Effector memory CD4-positive, alpha-beta T cell (primary cell): ENCODE measurements around the gene OVOL3.

ENCODE experiments used
- DNase-seq, 3 donors: peaks; one replicate each; pipeline ENCODE4 v3.0.0-alpha.2; 2020
- H3K27ac ChIP-seq: 2 replicates; pipeline ENCODE4 v1.7.0; 2013; ENCODE audit warnings: mild to moderate bottlenecking, low read length, moderate library complexity; ENCODE audit not compliant: insufficient read depth, poor library complexity, severe bottlenecking
- H3K27me3 ChIP-seq: replicated peaks from 2 replicates; pipeline ENCODE4 v1.7.0; 2013; ENCODE audit warnings: mild to moderate bottlenecking, low read length; ENCODE audit not compliant: insufficient read depth, control insufficient read depth, poor library complexity, severe bottlenecking
- H3K36me3 ChIP-seq: 2 replicates; pipeline ENCODE4 v1.7.0; 2013; ENCODE audit warnings: mild to moderate bottlenecking, low read length, moderate library complexity; ENCODE audit not compliant: control insufficient read depth, insufficient read depth
- H3K4me1 ChIP-seq: 2 replicates; pipeline ENCODE4 v1.7.0; 2013; ENCODE audit warnings: low read length, mild to moderate bottlenecking; ENCODE audit not compliant: control insufficient read depth, insufficient read depth, poor library complexity, severe bottlenecking
- H3K4me3 ChIP-seq: 2 replicates; pipeline ENCODE4 v1.7.0; 2013; ENCODE audit warnings: low read length, low read depth, mild to moderate bottlenecking; ENCODE audit not compliant: insufficient read depth, poor library complexity, severe bottlenecking
- H3K9me3 ChIP-seq: 2 replicates; pipeline ENCODE4 v1.7.0; 2013; ENCODE audit warnings: mild to moderate bottlenecking, low read length, moderate library complexity; ENCODE audit not compliant: control insufficient read depth

Gene OVOL3

GRCh38 chr19:36081894-36082293 is 29.0 kb upstream of the OVOL3 start:
- Histone ChIP-seq H3K27ac (no peak overlapping the region), H3K9me3 (no peaks in the 10 kb centered on the region), H3K4me1 (no peaks in the 10 kb centered on the region), H3K36me3 (no peaks in the 10 kb centered on the region), H3K4me3 (no peak overlapping the region), H3K27me3 (no peaks in the 10 kb centered on the region)
- no peak for DNase-seq

DNA sequence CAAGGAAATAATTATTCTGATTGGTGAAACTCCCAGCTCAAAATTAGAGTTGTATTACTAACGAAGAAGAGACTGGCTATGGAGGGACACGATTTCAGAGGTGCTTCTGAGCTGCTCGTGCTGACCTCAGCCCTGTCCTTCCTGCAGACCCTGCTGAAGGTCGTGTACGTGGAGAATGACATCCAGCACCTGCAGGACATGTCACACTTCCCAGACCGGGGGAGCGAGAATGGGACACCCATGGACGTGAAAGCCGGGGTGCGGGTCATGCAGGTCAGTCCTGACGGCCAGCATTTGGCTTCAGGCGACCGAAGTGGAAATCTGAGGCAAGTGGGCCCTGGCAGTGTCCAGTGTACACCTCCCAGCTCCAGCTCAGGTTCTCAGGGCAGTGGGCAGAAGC is 28.0 kb upstream of the OVOL3 start:
- no peaks in the 10 kb centered on the region for H3K27me3 ChIP-seq
- H3K4me1 ChIP-seq = no peaks in the 10 kb centered on the region
- DNase-seq = no peak
- H3K4me3 ChIP-seq = no peak overlapping the region
- H3K27ac ChIP-seq = no peak overlapping the region
- H3K36me3 ChIP-seq = no peaks in the 10 kb centered on the region
- no peaks in the 10 kb centered on the region for H3K9me3 ChIP-seq

GRCh38 chr19:36084231-36085009 is 26.5 kb upstream of the OVOL3 start:
- H3K4me3 ChIP-seq = no peak overlapping the region
- no peaks in the 10 kb centered on the region for H3K4me1 ChIP-seq
- no peak for DNase-seq
- no peak overlapping the region for H3K27ac ChIP-seq
- no peaks in the 10 kb centered on the region for H3K9me3 ChIP-seq
- H3K36me3 ChIP-seq = no peaks in the 10 kb centered on the region
- H3K27me3 ChIP-seq = no peaks in the 10 kb centered on the region

- Histone ChIP-seq H3K36me3 (no peaks in the 10 kb centered on the region), H3K4me1 (no peaks in the 10 kb centered on the region), H3K9me3 (no peaks in the 10 kb centered on the region)
Observed at GRCh38 chr19:36086326-36086725, 24.6 kb upstream of the OVOL3 start.

GRCh38 chr19:36089847-36090246 is 21.1 kb upstream of the OVOL3 start:
- Histone ChIP-seq H3K4me3 (no peak overlapping the region), H3K9me3 (no peaks in the 10 kb centered on the region), H3K27ac (no peak overlapping the region), H3K27me3 (no peaks in the 10 kb centered on the region), H3K4me1 (no peaks in the 10 kb centered on the region), H3K36me3 (no peaks in the 10 kb centered on the region)
- DNase-seq = no peak

More at GRCh38 chr19:36086326-36086725, 24.6 kb upstream of the OVOL3 start:
- no peak overlapping the region for H3K27ac ChIP-seq
- no peak overlapping the region for H3K4me3 ChIP-seq
- no peaks in the 10 kb centered on the region for H3K27me3 ChIP-seq
- DNase-seq = no peak

- no peaks in the 10 kb centered on the region for H3K4me1 ChIP-seq
- H3K27me3 ChIP-seq = no peaks in the 10 kb centered on the region
- H3K36me3 ChIP-seq = no peaks in the 10 kb centered on the region
- no peak overlapping the region for H3K27ac ChIP-seq
- H3K9me3 ChIP-seq = no peaks in the 10 kb centered on the region
- no peak for DNase-seq
- H3K4me3 ChIP-seq = no peak overlapping the region
Observed at GRCh38 chr19:36090910-36091695, 19.8 kb upstream of the OVOL3 start.

GRCh38 chr19:36092566-36092965 is 18.4 kb upstream of the OVOL3 start:
- H3K36me3 ChIP-seq = no peaks in the 10 kb centered on the region
- H3K27ac ChIP-seq = no peak overlapping the region
- DNase-seq = no peak
- no peaks in the 10 kb centered on the region for H3K27me3 ChIP-seq
- H3K4me1 ChIP-seq = no peaks in the 10 kb centered on the region
- H3K4me3 ChIP-seq = no peak overlapping the region
- no peaks in the 10 kb centered on the region for H3K9me3 ChIP-seq

DNA sequence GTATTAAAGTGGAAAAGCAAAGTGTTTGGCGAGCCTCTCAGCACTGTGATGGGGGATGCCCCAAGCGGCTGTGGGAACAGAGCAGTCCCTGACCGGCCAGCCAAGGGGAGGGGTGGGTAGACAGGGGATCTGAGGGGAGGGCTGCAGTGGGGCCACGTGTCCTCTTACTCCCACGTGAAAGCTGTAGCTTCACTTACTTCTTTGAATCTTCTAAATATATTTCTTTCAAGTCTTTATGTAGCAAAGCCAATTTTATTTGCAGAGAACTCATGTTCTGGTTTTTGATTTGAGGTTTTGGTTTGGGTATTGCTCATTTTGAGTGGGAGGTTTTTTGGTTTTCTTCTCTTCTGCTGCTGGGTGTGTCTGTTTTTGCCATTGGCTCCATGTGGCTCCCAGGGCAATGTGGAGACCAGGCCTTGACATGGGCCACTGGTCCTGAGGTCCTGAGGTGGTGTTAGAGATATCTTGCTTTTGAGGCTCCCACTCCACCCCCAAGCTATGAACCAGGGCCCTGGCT is 17.7 kb upstream of the OVOL3 start:
- Histone ChIP-seq H3K4me1 (no peaks in the 10 kb centered on the region), H3K27ac (no peak overlapping the region), H3K9me3 (no peaks in the 10 kb centered on the region), H3K4me3 (no peak overlapping the region), H3K36me3 (no peaks in the 10 kb centered on the region), H3K27me3 (no peaks in the 10 kb centered on the region)
- no peak for DNase-seq

- no peaks in the 10 kb centered on the region for H3K36me3 ChIP-seq
- DNase-seq = no peak
- no peaks in the 10 kb centered on the region for H3K9me3 ChIP-seq
- H3K4me1 ChIP-seq = no peaks in the 10 kb centered on the region
- H3K4me3 ChIP-seq = no peak overlapping the region
- H3K27me3 ChIP-seq = no peaks in the 10 kb centered on the region
- H3K27ac ChIP-seq = no peak overlapping the region
Observed at GRCh38 chr19:36093687-36094086, 17.3 kb upstream of the OVOL3 start.

DNA sequence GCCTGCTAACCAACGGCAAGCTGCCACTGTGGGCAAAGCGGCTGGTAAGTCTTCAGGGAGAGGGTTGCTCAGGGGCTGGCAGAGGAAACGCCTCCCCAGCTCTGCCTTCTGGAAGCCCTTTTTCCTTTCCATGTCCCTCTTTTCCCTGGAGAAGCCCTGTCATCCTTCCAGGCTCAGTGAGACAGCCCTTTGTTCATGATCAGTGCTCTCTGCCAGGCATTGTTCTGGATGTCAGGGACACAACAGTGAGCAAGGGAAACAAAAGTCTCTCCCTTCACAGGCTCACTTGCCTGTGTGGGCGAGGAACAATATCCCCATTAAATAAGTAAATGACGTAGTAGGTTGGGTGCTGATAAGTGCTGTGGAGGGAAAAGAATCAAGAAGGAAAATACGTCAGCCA is 13.9 kb upstream of the OVOL3 start:
- Histone ChIP-seq H3K4me3 (no peak overlapping the region), H3K27me3 (no peaks in the 10 kb centered on the region), H3K36me3 (no peaks in the 10 kb centered on the region), H3K4me1 (no peaks in the 10 kb centered on the region), H3K9me3 (no peaks in the 10 kb centered on the region), H3K27ac (no peak overlapping the region)
- DNase-seq = no peak
